Measurements from ENCODE around the gene SUSD4. TPM values are rescaled to one million over a fixed set of nuclear protein-coding genes. Genes with fewer than 3 reads are reported as not detected.

The SUSD4 gene
- total and polyA plus RNA-seq, 2 of the 8 experiments (the other 6 are each of a cell fraction or from before 2014, with no cell fraction given), result 3.9 to 5.2 TPM

GRCh38 chr1:223299553-223299952 is 64.4 kb downstream of the SUSD4 start:
- no peak overlapping the region for H2BK5ac ChIP-seq (ENCODE audit: low read depth, low read length)
- H3K14ac ChIP-seq (ENCODE audit: insufficient read length), result no peak overlapping the region
- H3K9me3 ChIP-seq (ENCODE audit: insufficient read depth in 2 of 2, low read depth in 1 of 2, low read length in 1 of 2), result peaks cover 3 to 8% of the 10 kb centered on the region in 2 experiments; a peak in 2 of 4 replicates
- WGBS, 2 experiments (ENCODE audit: extremely low coverage in 1 of 2, insufficient coverage in 1 of 2, insufficient read length in 1 of 2, insufficient replicate concordance in 2 of 2, low coverage in 1 of 2, low lambda C conversion rate in 2 of 2, missing lambda C conversion rate in 1 of 2), result 79% methylated on average over 1 of the region's 1 CpG; no CpG with 5 or more reads in 1 of the 2 experiments
- no peak overlapping the region for H4K91ac ChIP-seq (replicated peaks; ENCODE audit: insufficient read length, low read length)
- ChIA-PET POLR2A (ENCODE audit: partially characterized antibody) (no interaction called here), CTCF (ENCODE audit: partially characterized antibody) (no interaction called here)
- H3K23me2 ChIP-seq (ENCODE audit: low read depth, low read length), result peaks cover 3% of the 10 kb centered on the region; the same call in 1 of the 2 replicates
- no peak overlapping the region for H4K8ac ChIP-seq (ENCODE audit: extremely low read depth, insufficient read depth, low read length)
- no peak for DNase-seq (ENCODE audit: low read depth in 1 of 2, low spot score in 2 of 2)
- H3K36me3 ChIP-seq (ENCODE audit: control insufficient read depth in 2 of 4, insufficient read depth in 4 of 4, low read length in 3 of 4), result no peaks in the 10 kb centered on the region; a peak in 1 of 8 replicates
- no peak overlapping the region for H3K27ac ChIP-seq (ENCODE audit: low read depth, low read length)
- H3K18ac ChIP-seq (ENCODE audit: extremely low read depth, low read length), result no peak overlapping the region
- H2AFZ ChIP-seq (ENCODE audit: low read length), result no peak overlapping the region
- no peak overlapping the region for H2AK5ac ChIP-seq (ENCODE audit: low read depth, low read length)
- H2BK15ac ChIP-seq (ENCODE audit: low read length), result no peak overlapping the region
- H2BK120ac ChIP-seq (replicated peaks; ENCODE audit: low read depth, low read length), result no peak overlapping the region
- H3K27me3 ChIP-seq (replicated peaks in 1 of 4; ENCODE audit: control insufficient read depth in 3 of 4, extremely low read depth in 1 of 4, insufficient read depth in 3 of 4, low read length in 3 of 4), result peaks cover 0 to 2% (median 0%) of the 10 kb centered on the region in 4 experiments; a peak in 1 of 7 replicates
- H3K9ac ChIP-seq (replicated peaks in 1 of 4; ENCODE audit: extremely low read depth in 1 of 4, low read depth in 3 of 4, low read length in 3 of 4), result no peak overlapping the region
- no peak overlapping the region for H3K4me3 ChIP-seq (ENCODE audit: extremely low read depth in 1 of 4, insufficient read depth in 2 of 4, low read depth in 3 of 4, low read length in 4 of 4)
- H4K5ac ChIP-seq (ENCODE audit: insufficient read length, low read depth, low read length), result no peak overlapping the region
- no peak overlapping the region for H3K4ac ChIP-seq (replicated peaks; ENCODE audit: insufficient read length, low read depth, low read length)
- peaks cover 0 to 1% of the 10 kb centered on the region in 2 experiments for H4K20me1 ChIP-seq (replicated peaks in 1 of 2; ENCODE audit: control insufficient read depth in 1 of 2, insufficient read depth in 2 of 2, low read length in 2 of 2)
- no peaks in the 10 kb centered on the region for H3K79me2 ChIP-seq (ENCODE audit: control insufficient read depth in 1 of 2, insufficient read depth in 2 of 2, low read length in 2 of 2)
- FAIRE-seq, result no peak
- H2BK20ac ChIP-seq (ENCODE audit: low read length), result no peak overlapping the region
- no peaks in the 10 kb centered on the region for H3K79me1 ChIP-seq (ENCODE audit: low read depth, low read length)
- H3K4me2 ChIP-seq (ENCODE audit: insufficient read depth in 1 of 2, low read depth in 2 of 2, low read length in 2 of 2), result no peak overlapping the region
- H2BK12ac ChIP-seq (ENCODE audit: low read depth, low read length), result no peak overlapping the region
- H3K56ac ChIP-seq (replicated peaks; ENCODE audit: insufficient read length, low read depth, low read length), result no peak overlapping the region
- H3K4me1 ChIP-seq (replicated peaks in 1 of 4; ENCODE audit: control insufficient read depth in 3 of 4, insufficient read depth in 4 of 4, low read length in 3 of 4), result no peaks in the 10 kb centered on the region
- H3K23ac ChIP-seq (ENCODE audit: insufficient read length), result no peak overlapping the region
- TF ChIP-seq POLR2A (IDR thresholded peaks at IDR 0.05; ENCODE audit: control extremely low read depth in 1 of 2, low read depth in 2 of 2, low read length in 2 of 2) (no peak), CEBPB (IDR thresholded peaks at IDR 0.05; ENCODE audit: low read depth, low read length) (no peak), PHF8 (conservative IDR thresholded peaks at IDR 0.05; ENCODE audit: low read depth, low read length) (no peak), RNF2 (IDR thresholded peaks at IDR 0.05; ENCODE audit: borderline replicate concordance, low read depth, low read length, missing control alignments, poor library complexity, severe bottlenecking) (no peak)

Measured in H1 (cell line).